ENCODE results near the gene CHID1. TPM values are rescaled to one million over a fixed set of nuclear protein-coding genes. Genes with fewer than 3 reads are reported as not detected.

The CHID1 gene
- total RNA-seq, 1 donor = 48.9 TPM

- Histone ChIP-seq H3K4me2 (ENCODE audit: insufficient read depth, low read length) (no peak overlapping the region), H2AFZ (ENCODE audit: low read length) (no peak overlapping the region), H3K9me3 (ENCODE audit: low read depth, low read length) (no peaks in the 10 kb centered on the region), H3K27me3 (ENCODE audit: insufficient read depth, low read length) (no peaks in the 10 kb centered on the region), H3K27ac (ENCODE audit: low read depth, low read length) (no peak overlapping the region), H4K20me1 (ENCODE audit: insufficient read depth, low read length) (peaks cover 32% of the 10 kb centered on the region), H3K79me2 (ENCODE audit: insufficient read depth, low read length) (peaks cover 14% of the 10 kb centered on the region), H3K4me3 (ENCODE audit: insufficient read depth, low read length) (no peak overlapping the region), H3K36me3 (ENCODE audit: insufficient read depth, low read length) (peaks cover 13% of the 10 kb centered on the region), H3K4me1 (ENCODE audit: insufficient read depth, low read length) (peaks cover 35% of the 10 kb centered on the region)
- no peak for DNase-seq (ENCODE audit: insufficient read length, low spot score, missing footprints)
- TF ChIP-seq CTCF (IDR thresholded peaks at IDR 0.05; ENCODE audit: extremely low read depth, low read depth, low read length) = no peak
Observed at GRCh38 chr11:826227-826621, 84.4 kb downstream of the CHID1 start.

GRCh38 chr11:825366-826226 lies 85.0 kb downstream of the CHID1 start:
- no peak for DNase-seq (ENCODE audit: insufficient read length, low spot score, missing footprints)
- TF ChIP-seq CTCF (IDR thresholded peaks at IDR 0.05; ENCODE audit: extremely low read depth, low read depth, low read length) = no peak
- Histone ChIP-seq H3K36me3 (ENCODE audit: insufficient read depth, low read length) (peaks cover 13% of the 10 kb centered on the region), H3K79me2 (ENCODE audit: insufficient read depth, low read length) (peaks cover 20% of the 10 kb centered on the region), H3K4me3 (ENCODE audit: insufficient read depth, low read length) (no peak overlapping the region), H3K4me2 (ENCODE audit: insufficient read depth, low read length) (no peak overlapping the region), H3K9me3 (ENCODE audit: low read depth, low read length) (no peaks in the 10 kb centered on the region), H3K4me1 (ENCODE audit: insufficient read depth, low read length) (peaks cover 35% of the 10 kb centered on the region), H2AFZ (ENCODE audit: low read length) (no peak overlapping the region), H4K20me1 (ENCODE audit: insufficient read depth, low read length) (peaks cover 35% of the 10 kb centered on the region), H3K27ac (ENCODE audit: low read depth, low read length) (no peak overlapping the region), H3K27me3 (ENCODE audit: insufficient read depth, low read length) (no peaks in the 10 kb centered on the region)

GRCh38 chr11:824942-825341 lies 85.7 kb downstream of the CHID1 start:
- Histone ChIP-seq H3K36me3 (ENCODE audit: insufficient read depth, low read length) (peaks cover 13% of the 10 kb centered on the region), H3K79me2 (ENCODE audit: insufficient read depth, low read length) (peaks cover 27% of the 10 kb centered on the region), H3K27ac (ENCODE audit: low read depth, low read length) (no peak overlapping the region), H3K27me3 (ENCODE audit: insufficient read depth, low read length) (no peaks in the 10 kb centered on the region), H3K4me3 (ENCODE audit: insufficient read depth, low read length) (no peak overlapping the region), H4K20me1 (ENCODE audit: insufficient read depth, low read length) (peaks cover 38% of the 10 kb centered on the region), H3K9me3 (ENCODE audit: low read depth, low read length) (no peaks in the 10 kb centered on the region), H2AFZ (ENCODE audit: low read length) (no peak overlapping the region), H3K4me2 (ENCODE audit: insufficient read depth, low read length) (no peak overlapping the region), H3K4me1 (ENCODE audit: insufficient read depth, low read length) (peaks cover 35% of the 10 kb centered on the region)
- DNase-seq (ENCODE audit: insufficient read length, low spot score, missing footprints) = no peak
- TF ChIP-seq CTCF (IDR thresholded peaks at IDR 0.05; ENCODE audit: extremely low read depth, low read depth, low read length) = no peak

GRCh38 chr11:824292-824880 lies 86.2 kb downstream of the CHID1 start:
- H3K36me3 ChIP-seq (ENCODE audit: insufficient read depth, low read length) = peaks cover 13% of the 10 kb centered on the region
- H3K27ac ChIP-seq (ENCODE audit: low read depth, low read length) = no peak overlapping the region
- H3K4me3 ChIP-seq (ENCODE audit: insufficient read depth, low read length) = no peak overlapping the region
- peaks cover 31% of the 10 kb centered on the region for H3K79me2 ChIP-seq (ENCODE audit: insufficient read depth, low read length)
- TF ChIP-seq CTCF (IDR thresholded peaks at IDR 0.05; ENCODE audit: extremely low read depth, low read depth, low read length) = no peak
- H4K20me1 ChIP-seq (ENCODE audit: insufficient read depth, low read length) = peaks cover 38% of the 10 kb centered on the region
- H3K4me1 ChIP-seq (ENCODE audit: insufficient read depth, low read length) = peaks cover 29% of the 10 kb centered on the region
- no peaks in the 10 kb centered on the region for H3K9me3 ChIP-seq (ENCODE audit: low read depth, low read length)
- H3K4me2 ChIP-seq (ENCODE audit: insufficient read depth, low read length) = no peak overlapping the region
- DNase-seq (ENCODE audit: insufficient read length, low spot score, missing footprints) = no peak
- H2AFZ ChIP-seq (ENCODE audit: low read length) = no peak overlapping the region
- no peaks in the 10 kb centered on the region for H3K27me3 ChIP-seq (ENCODE audit: insufficient read depth, low read length)

Data from osteoblast (primary cell).